ENCODE measurements around the gene LDLRAD4.

The LDLRAD4 gene

DNA sequence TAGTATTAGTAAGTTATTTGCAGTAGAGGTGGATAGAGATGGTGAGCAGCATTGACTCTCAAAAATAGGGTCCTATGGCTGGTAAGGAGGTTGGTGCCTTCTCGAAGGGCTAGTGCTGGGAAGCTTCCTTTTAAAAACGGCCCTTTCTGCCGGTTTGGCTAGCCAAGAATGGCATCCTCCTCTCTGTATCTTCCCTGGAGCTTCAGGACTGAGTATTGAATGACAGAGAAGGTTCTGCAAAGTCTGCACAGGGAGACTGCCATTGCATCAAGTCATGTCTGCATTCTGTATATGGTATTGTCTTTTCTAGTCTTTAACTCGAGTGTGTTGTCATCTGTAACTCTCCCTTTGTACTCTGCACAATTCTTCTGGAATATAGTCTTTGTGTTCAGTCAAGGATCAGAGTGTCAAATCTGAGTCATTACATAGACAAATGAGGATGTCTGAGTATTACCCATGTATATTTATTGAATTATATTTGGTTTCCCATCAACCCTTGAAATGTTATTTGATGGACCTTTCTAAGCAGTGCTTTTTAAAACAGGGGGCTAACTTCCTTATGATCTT, 1.1 kb downstream of the LDLRAD4 start:
- H3K9me3 ChIP-seq (ENCODE audit: control extremely low read depth in 1 of 5, control insufficient read depth in 4 of 5, insufficient read depth in 2 of 5, low read depth in 1 of 5, low read length in 4 of 5), result no peaks in the 10 kb centered on the region
- H3K27ac ChIP-seq (ENCODE audit: insufficient read depth in 1 of 2, low read depth in 1 of 2, low read length in 2 of 2, poor library complexity in 1 of 2, severe bottlenecking in 2 of 2), result no peak overlapping the region
- H3K4me1 ChIP-seq (ENCODE audit: control extremely low read depth in 1 of 4, control insufficient read depth in 4 of 4, insufficient read depth in 4 of 4, low read length in 3 of 4), result peaks cover 17 to 51% (median 44%) of the 10 kb centered on the region in 4 experiments
- ChIA-PET POLR2A (interaction anchor here (0.6 kb wide), 1 partner anchor 9 kb away, joined by 3 read pairs; no protein-coding TSS in a partner anchor), CTCF (interaction anchor here (1.2 to 1.6 kb wide), 5 partner anchors 14 to 214 kb away, joined by 3 to 5 read pairs (median 3); no protein-coding TSS in a partner anchor)
- no peaks in the 10 kb centered on the region for H3K27me3 ChIP-seq (replicated peaks in 2 of 5; ENCODE audit: control insufficient read depth in 4 of 5, insufficient read depth in 5 of 5, low read length in 4 of 5)
- 34% methylated on average over 4 of the region's 4 CpGs for WGBS (ENCODE audit: insufficient coverage)
- H3K4me3 ChIP-seq (ENCODE audit: control insufficient read depth in 1 of 7, extremely low read depth in 1 of 7, insufficient read depth in 4 of 7, low read depth in 2 of 7, low read length in 6 of 7), result peak overlapping the region in 6 of 7 experiments; percentile 75 to 95 (median 84)
- no peaks in the 10 kb centered on the region for H3K36me3 ChIP-seq (ENCODE audit: control insufficient read depth in 4 of 4, insufficient read depth in 4 of 4, low read length in 3 of 4)
- DNase-seq, result no peak

DNA sequence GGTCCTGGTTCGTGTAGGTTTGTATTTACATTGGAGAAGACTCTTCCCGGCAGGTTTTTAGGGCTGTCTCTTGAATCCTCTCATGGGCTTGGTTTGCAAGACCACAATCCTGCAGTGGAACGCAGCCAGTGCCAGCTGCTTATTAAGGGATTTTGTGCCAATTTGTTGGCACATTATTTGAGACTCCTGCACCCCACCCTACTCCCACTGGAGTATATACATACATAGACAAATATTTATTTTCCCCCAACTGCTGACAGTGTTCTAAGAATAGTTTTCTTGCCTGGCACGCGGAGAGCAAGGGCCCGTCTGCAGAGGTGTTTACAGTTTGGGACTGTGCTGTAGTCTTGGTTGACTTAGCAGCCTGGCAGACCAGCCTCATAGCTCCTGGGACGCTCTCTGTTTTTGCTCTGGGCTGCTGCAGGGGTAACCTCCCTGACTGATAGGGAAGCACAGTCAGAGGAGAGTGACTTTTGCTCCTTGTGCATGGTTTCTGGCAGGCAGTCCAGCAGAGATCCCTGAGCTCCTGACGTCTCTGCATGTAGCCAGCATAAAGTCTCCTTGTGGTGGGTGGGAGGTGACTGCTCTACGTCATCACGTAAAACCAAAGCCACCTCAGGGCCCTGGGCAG, 1.9 kb downstream of the LDLRAD4 start:
- Histone ChIP-seq H3K27me3 (replicated peaks in 2 of 5; ENCODE audit: control insufficient read depth in 4 of 5, insufficient read depth in 5 of 5, low read length in 4 of 5) (no peaks in the 10 kb centered on the region), H3K27ac (ENCODE audit: insufficient read depth in 1 of 2, low read depth in 1 of 2, low read length in 2 of 2, poor library complexity in 1 of 2, severe bottlenecking in 2 of 2) (no peak overlapping the region), H3K9me3 (ENCODE audit: control extremely low read depth in 1 of 5, control insufficient read depth in 4 of 5, insufficient read depth in 2 of 5, low read depth in 1 of 5, low read length in 4 of 5) (no peaks in the 10 kb centered on the region), H3K4me3 (ENCODE audit: control insufficient read depth in 1 of 7, extremely low read depth in 1 of 7, insufficient read depth in 4 of 7, low read depth in 2 of 7, low read length in 6 of 7) (no peak overlapping the region), H3K4me1 (ENCODE audit: control extremely low read depth in 1 of 4, control insufficient read depth in 4 of 4, insufficient read depth in 4 of 4, low read length in 3 of 4) (peaks cover 17 to 51% (median 42%) of the 10 kb centered on the region in 4 experiments), H3K36me3 (ENCODE audit: control insufficient read depth in 4 of 4, insufficient read depth in 4 of 4, low read length in 3 of 4) (no peaks in the 10 kb centered on the region)
- no peak for DNase-seq
- 91% methylated on average over 10 of the region's 10 CpGs for WGBS (ENCODE audit: insufficient coverage)
- CTCF ChIA-PET, result interaction anchor here (1.2 to 1.6 kb wide), 3 partner anchors 61 to 213 kb away, joined by 3 read pairs; no protein-coding TSS in a partner anchor
- POLR2A ChIA-PET, result no interaction called here

GRCh38 chr18:13221869-13222855, 3.6 kb downstream of the LDLRAD4 start:
- Histone ChIP-seq H3K27ac (ENCODE audit: insufficient read depth in 1 of 2, low read depth in 1 of 2, low read length in 2 of 2, poor library complexity in 1 of 2, severe bottlenecking in 2 of 2) (no peak overlapping the region), H3K27me3 (replicated peaks in 2 of 5; ENCODE audit: control insufficient read depth in 4 of 5, insufficient read depth in 5 of 5, low read length in 4 of 5) (no peaks in the 10 kb centered on the region), H3K9me3 (ENCODE audit: control extremely low read depth in 1 of 5, control insufficient read depth in 4 of 5, insufficient read depth in 2 of 5, low read depth in 1 of 5, low read length in 4 of 5) (no peaks in the 10 kb centered on the region), H3K4me1 (ENCODE audit: control extremely low read depth in 1 of 4, control insufficient read depth in 4 of 4, insufficient read depth in 4 of 4, low read length in 3 of 4) (peaks cover 13 to 37% (median 31%) of the 10 kb centered on the region in 4 experiments), H3K36me3 (ENCODE audit: control insufficient read depth in 4 of 4, insufficient read depth in 4 of 4, low read length in 3 of 4) (no peaks in the 10 kb centered on the region), H3K4me3 (ENCODE audit: control insufficient read depth in 1 of 7, extremely low read depth in 1 of 7, insufficient read depth in 4 of 7, low read depth in 2 of 7, low read length in 6 of 7) (no peak overlapping the region)
- CTCF ChIA-PET, result no interaction called here
- peak in 1 of 3 donors; percentile 25 for DNase-seq
- POLR2A ChIA-PET, result no interaction called here
- WGBS (ENCODE audit: insufficient coverage), result 95% methylated on average over 19 of the region's 24 CpGs

DNA sequence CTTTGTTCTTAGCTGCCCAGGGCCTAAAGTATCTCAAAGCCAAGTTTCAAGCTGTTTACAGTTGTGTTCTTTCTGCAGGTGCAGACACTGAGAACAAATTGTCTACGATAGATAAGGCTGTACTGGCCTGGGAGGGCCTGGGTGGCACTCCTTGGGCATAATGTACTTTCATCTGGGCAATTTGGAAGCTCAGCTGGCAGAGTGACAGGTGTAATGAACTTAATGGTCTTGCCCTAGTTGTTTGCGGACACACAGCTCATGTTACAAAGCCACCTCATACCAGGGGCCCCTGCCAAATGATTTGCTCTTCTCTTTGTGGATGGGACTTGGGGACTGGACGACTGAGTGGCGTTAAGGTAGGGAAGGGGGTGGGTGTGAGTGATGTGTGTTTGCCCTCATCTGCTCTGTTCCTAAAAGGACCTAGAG, 4.3 kb downstream of the LDLRAD4 start:
- Histone ChIP-seq H3K4me3 (ENCODE audit: control insufficient read depth in 1 of 7, extremely low read depth in 1 of 7, insufficient read depth in 4 of 7, low read depth in 2 of 7, low read length in 6 of 7) (no peak overlapping the region), H3K4me1 (ENCODE audit: control extremely low read depth in 1 of 4, control insufficient read depth in 4 of 4, insufficient read depth in 4 of 4, low read length in 3 of 4) (peaks cover 13 to 37% (median 31%) of the 10 kb centered on the region in 4 experiments), H3K27ac (ENCODE audit: insufficient read depth in 1 of 2, low read depth in 1 of 2, low read length in 2 of 2, poor library complexity in 1 of 2, severe bottlenecking in 2 of 2) (no peak overlapping the region), H3K36me3 (ENCODE audit: control insufficient read depth in 4 of 4, insufficient read depth in 4 of 4, low read length in 3 of 4) (peaks cover 0 to under 1% (median 0%) of the 10 kb centered on the region in 4 experiments), H3K9me3 (ENCODE audit: control extremely low read depth in 1 of 5, control insufficient read depth in 4 of 5, insufficient read depth in 2 of 5, low read depth in 1 of 5, low read length in 4 of 5) (no peaks in the 10 kb centered on the region), H3K27me3 (replicated peaks in 2 of 5; ENCODE audit: control insufficient read depth in 4 of 5, insufficient read depth in 5 of 5, low read length in 4 of 5) (no peaks in the 10 kb centered on the region)
- POLR2A ChIA-PET, result no interaction called here
- DNase-seq, result no peak
- CTCF ChIA-PET, result no interaction called here
- WGBS (ENCODE audit: insufficient coverage), result 100% methylated on average over 2 of the region's 4 CpGs

DNA sequence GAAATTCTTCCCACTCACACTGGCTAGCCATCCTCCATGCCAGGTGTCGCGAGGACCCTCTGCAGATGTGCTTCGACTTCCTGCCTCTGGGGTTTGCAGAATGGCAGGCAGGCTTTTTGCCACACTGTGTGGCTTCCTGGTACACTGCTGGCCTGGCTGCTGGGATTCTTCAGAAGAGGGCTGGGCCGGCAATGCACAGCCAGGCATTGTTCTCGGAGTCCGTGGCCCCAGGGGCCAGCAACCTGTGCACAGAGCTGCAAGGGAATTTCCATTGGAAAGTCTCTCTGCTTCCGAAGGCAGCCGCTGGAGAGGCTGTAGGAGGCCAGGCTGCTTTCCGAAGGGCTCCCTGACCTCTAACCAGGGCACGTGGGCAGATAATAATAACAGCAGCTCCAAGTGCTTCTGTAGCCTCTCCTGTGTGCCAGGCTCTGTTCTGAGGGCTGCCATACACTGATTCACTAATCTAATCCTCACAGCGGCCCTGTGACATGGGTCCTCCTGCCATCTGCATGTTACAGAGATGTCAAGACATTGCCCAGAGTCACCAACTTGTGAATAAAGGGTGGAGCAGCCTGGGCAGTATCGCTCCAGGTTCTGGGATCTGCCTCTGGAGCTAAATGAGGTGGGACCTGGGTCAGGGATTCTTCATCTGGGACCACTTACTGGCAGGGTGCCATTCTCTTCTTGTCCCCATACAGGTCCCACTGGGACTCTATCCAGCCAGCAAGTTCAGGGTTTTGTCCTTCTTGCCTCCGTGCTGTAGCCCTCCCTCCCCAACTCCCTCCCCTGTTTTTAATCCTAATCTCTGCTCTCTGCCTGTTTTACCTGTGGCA, 5.0 kb downstream of the LDLRAD4 start:
- ChIA-PET POLR2A (no interaction called here), CTCF (interaction anchor here (1.0 to 1.6 kb wide), 3 partner anchors 7 to 335 kb away, joined by 3 read pairs; no protein-coding TSS in a partner anchor)
- peaks cover 0 to 2% (median 0%) of the 10 kb centered on the region in 4 experiments for H3K36me3 ChIP-seq (ENCODE audit: control insufficient read depth in 4 of 4, insufficient read depth in 4 of 4, low read length in 3 of 4)
- no peaks in the 10 kb centered on the region for H3K27me3 ChIP-seq (replicated peaks in 2 of 5; ENCODE audit: control insufficient read depth in 4 of 5, insufficient read depth in 5 of 5, low read length in 4 of 5)
- no peak overlapping the region for H3K4me3 ChIP-seq (ENCODE audit: control insufficient read depth in 1 of 7, extremely low read depth in 1 of 7, insufficient read depth in 4 of 7, low read depth in 2 of 7, low read length in 6 of 7)
- DNase-seq, result peak in 1 of 3 donors; percentile 15
- WGBS (ENCODE audit: insufficient coverage), result 85% methylated on average over 13 of the region's 13 CpGs
- H3K9me3 ChIP-seq (ENCODE audit: control extremely low read depth in 1 of 5, control insufficient read depth in 4 of 5, insufficient read depth in 2 of 5, low read depth in 1 of 5, low read length in 4 of 5), result no peaks in the 10 kb centered on the region
- peaks cover 13 to 37% (median 31%) of the 10 kb centered on the region in 4 experiments for H3K4me1 ChIP-seq (ENCODE audit: control extremely low read depth in 1 of 4, control insufficient read depth in 4 of 4, insufficient read depth in 4 of 4, low read length in 3 of 4)
- H3K27ac ChIP-seq (ENCODE audit: insufficient read depth in 1 of 2, low read depth in 1 of 2, low read length in 2 of 2, poor library complexity in 1 of 2, severe bottlenecking in 2 of 2), result no peak overlapping the region

DNA sequence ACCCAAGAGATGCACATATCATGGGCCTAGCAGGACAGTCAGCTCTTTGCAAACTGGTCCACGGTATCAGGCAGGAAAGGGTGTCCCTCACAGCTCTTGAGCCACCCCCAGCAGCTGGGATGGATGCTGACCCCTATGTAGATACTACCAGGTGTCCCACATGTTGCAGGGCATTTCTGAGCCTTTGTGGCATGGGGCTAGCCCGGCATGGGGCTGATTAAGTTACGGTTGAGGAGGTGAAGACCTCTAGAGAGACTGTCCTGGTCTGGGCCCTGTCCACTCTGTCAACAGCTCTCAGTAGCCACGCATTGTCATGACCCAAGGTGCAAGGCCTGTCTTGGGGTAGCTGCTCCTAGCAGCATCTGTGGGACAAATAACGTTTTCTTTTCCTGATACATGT, 6.7 kb downstream of the LDLRAD4 start:
- Histone ChIP-seq H3K36me3 (ENCODE audit: control insufficient read depth in 4 of 4, insufficient read depth in 4 of 4, low read length in 3 of 4) (peaks cover 0 to 2% (median 0%) of the 10 kb centered on the region in 4 experiments), H3K4me3 (ENCODE audit: control insufficient read depth in 1 of 7, extremely low read depth in 1 of 7, insufficient read depth in 4 of 7, low read depth in 2 of 7, low read length in 6 of 7) (no peak overlapping the region), H3K9me3 (ENCODE audit: control extremely low read depth in 1 of 5, control insufficient read depth in 4 of 5, insufficient read depth in 2 of 5, low read depth in 1 of 5, low read length in 4 of 5) (no peaks in the 10 kb centered on the region), H3K27ac (ENCODE audit: insufficient read depth in 1 of 2, low read depth in 1 of 2, low read length in 2 of 2, poor library complexity in 1 of 2, severe bottlenecking in 2 of 2) (no peak overlapping the region), H3K4me1 (ENCODE audit: control extremely low read depth in 1 of 4, control insufficient read depth in 4 of 4, insufficient read depth in 4 of 4, low read length in 3 of 4) (peaks cover under 1 to 24% (median 19%) of the 10 kb centered on the region in 4 experiments), H3K27me3 (replicated peaks in 2 of 5; ENCODE audit: control insufficient read depth in 4 of 5, insufficient read depth in 5 of 5, low read length in 4 of 5) (no peaks in the 10 kb centered on the region)
- ChIA-PET CTCF (interaction anchor here (0.8 to 1.6 kb wide), 6 partner anchors 9 to 335 kb away, joined by 3 to 4 read pairs (median 3); no protein-coding TSS in a partner anchor), POLR2A (no interaction called here)
- 100% methylated on average over 3 of the region's 5 CpGs for WGBS (ENCODE audit: insufficient coverage)
- DNase-seq, result no peak
